ENCODE data around the gene CFL1.

Gene CFL1

GRCh38 chr11:65869643-65870306 lies 11.8 kb upstream of the CFL1 start:
- DNase-seq, result no peak

GRCh38 chr11:65868907-65869306 lies 10.9 kb upstream of the CFL1 start:
- DNase-seq, result no peak

- DNase-seq, result no peak
These were observed 10.2 kb upstream of the CFL1 start for GRCh38 chr11:65868076-65868667.

GRCh38 chr11:65867284-65868071 lies 9.5 kb upstream of the CFL1 start:
- no peak for DNase-seq

GRCh38 chr11:65866509-65867283 lies 8.7 kb upstream of the CFL1 start:
- DNase-seq, result no peak

GRCh38 chr11:65865550-65866172 lies 7.7 kb upstream of the CFL1 start:
- DNase-seq, result no peak

GRCh38 chr11:65864706-65865471 lies 6.9 kb upstream of the CFL1 start:
- DNase-seq, result no peak

- no peak for DNase-seq
These were observed 6.1 kb upstream of the CFL1 start for GRCh38 chr11:65863889-65864705.

GRCh38 chr11:65862941-65863888 lies 5.2 kb upstream of the CFL1 start:
- no peak for DNase-seq

GRCh38 chr11:65862191-65862735 lies 4.3 kb upstream of the CFL1 start:
- DNase-seq, result no peak

- DNase-seq, result no peak
These were observed 3.7 kb upstream of the CFL1 start for GRCh38 chr11:65861533-65862183.

GRCh38 chr11:65861165-65861505 lies 3.2 kb upstream of the CFL1 start:
- DNase-seq, result no peak

GRCh38 chr11:65860278-65861164 lies 2.5 kb upstream of the CFL1 start, which contains the start of gene MUS81:
TSS of gene MUS81 (plus strand) at chr11:65860433. CDS start at chr11:65860754, 321 bp downstream.
- DNase-seq, result peak; percentile 96

GRCh38 chr11:65859812-65860277 lies 1.9 kb upstream of the CFL1 start:
- DNase-seq, result no peak

- peak; percentile 97 for DNase-seq
These were observed 1.3 kb upstream of the CFL1 start for GRCh38 chr11:65859095-65859811.

- DNase-seq, result no peak
These were observed 704 bp upstream of the CFL1 start for GRCh38 chr11:65858681-65859087.

- DNase-seq, result peak; percentile 60
These were observed 504 bp downstream of the CFL1 start for GRCh38 chr11:65857500-65857852.

All from CD4-positive, alpha-beta T cell treated with Interleukin-17A for 1 hour (primary cell).